GM23338 (cell line): ENCODE data around the gene AKAP13. TPM values are rescaled to one million over a fixed set of nuclear protein-coding genes. Genes with fewer than 3 reads are reported as not detected.

Source experiments
- ATAC-seq: fragments of 200-7000 bp; cut with Tn5 transposase; 3 replicates; pipeline ENCODE4 v1.9.1; 2020
- DNase-seq: peaks from one replicate; pipeline ENCODE4 v3.0.0-alpha.2; 2015; ENCODE audit warnings: low spot score
- H2AFZ ChIP-seq: fragments of 200-600 bp; sonication (generic); 2 replicates; pipeline ENCODE4 v1.8.0; 2016; ENCODE audit warnings: antibody characterized with exemption, mild to moderate bottlenecking, moderate library complexity
- H3F3A ChIP-seq: fragments of 200-600 bp; sonication (generic); replicated peaks from 2 replicates; pipeline ENCODE4 v1.8.0; 2017; ENCODE audit warnings: antibody characterized with exemption, mixed run types, low read depth
- H3K27ac ChIP-seq: fragments of 200-600 bp; sonication (generic); 2 replicates; pipeline ENCODE4 v1.6.1; 2016; ENCODE audit warnings: low read depth
- H3K27me3 ChIP-seq: fragments of 200-600 bp; sonication (generic); 2 replicates; pipeline ENCODE4 v1.8.0; 2016; ENCODE audit warnings: mild to moderate bottlenecking, mixed run types, moderate library complexity; ENCODE audit not compliant: insufficient read depth
- H3K36me3 ChIP-seq: fragments of 200-600 bp; sonication (generic); 2 replicates; pipeline ENCODE4 v1.8.0; 2016; ENCODE audit warnings: mild to moderate bottlenecking; ENCODE audit not compliant: insufficient read depth
- H3K4me1 ChIP-seq: fragments of 200-600 bp; sonication (generic); 2 replicates; pipeline ENCODE4 v1.8.0; 2016; ENCODE audit warnings: mild to moderate bottlenecking, moderate library complexity; ENCODE audit not compliant: insufficient read depth
- H3K4me2 ChIP-seq: fragments of 200-600 bp; sonication (generic); 2 replicates; pipeline ENCODE4 v1.7.1; 2017; ENCODE audit warnings: mixed run types
- H3K4me3 ChIP-seq: fragments of 200-600 bp; sonication (generic); 2 replicates; pipeline ENCODE4 v1.6.1; 2016; ENCODE audit warnings: mixed run types
- H3K79me2 ChIP-seq: fragments of 200-600 bp; sonication (generic); replicated peaks from 2 replicates; pipeline ENCODE4 v1.8.0; 2017; ENCODE audit warnings: mild to moderate bottlenecking; ENCODE audit not compliant: insufficient read depth
- H3K9me2 ChIP-seq: fragments of 200-600 bp; sonication (generic); 2 replicates; pipeline ENCODE4 v1.8.0; 2017; ENCODE audit not compliant: insufficient read depth
- H4K20me1 ChIP-seq: fragments of 200-600 bp; sonication (generic); replicated peaks from 2 replicates; pipeline ENCODE4 v1.8.0; 2017; ENCODE audit warnings: mild to moderate bottlenecking; ENCODE audit not compliant: insufficient read depth
- H3K27ac Mint-ChIP-seq: 2 replicates; pipeline ENCODE4 v1.8.0; 2020; ENCODE audit warnings: inconsistent platforms, mild to moderate bottlenecking, moderate library complexity, mixed read lengths
- H3K27me3 Mint-ChIP-seq: 3 replicates; pipeline ENCODE4 v1.8.0; 2022; ENCODE audit warnings: low read depth, mild to moderate bottlenecking, moderate library complexity, mixed read lengths, inconsistent platforms; ENCODE audit not compliant: insufficient read depth, poor library complexity
- H3K36me3 Mint-ChIP-seq: 3 replicates; pipeline ENCODE4 v1.8.0; 2021; ENCODE audit warnings: low read depth, mild to moderate bottlenecking, inconsistent platforms, moderate library complexity, mixed read lengths
- H3K4me1 Mint-ChIP-seq: 3 replicates; pipeline ENCODE4 v1.8.0; 2020; ENCODE audit warnings: mild to moderate bottlenecking, inconsistent platforms, mixed read lengths
- H3K4me3 Mint-ChIP-seq: 3 replicates; pipeline ENCODE4 v1.8.0; 2021; ENCODE audit warnings: moderate library complexity, mild to moderate bottlenecking, inconsistent platforms, mixed read lengths
- H3K9me3 Mint-ChIP-seq: 3 replicates; pipeline ENCODE4 v1.8.0; 2020; ENCODE audit warnings: moderate library complexity, mild to moderate bottlenecking, inconsistent platforms, mixed read lengths
- CREB1 ChIP-seq: fragments of 250-450 bp; sonication (Bioruptor Pico); IDR thresholded peaks from 2 replicates; pipeline ENCODE4 v1.5.0; 2020; ENCODE audit warnings: low read depth, mild to moderate bottlenecking, moderate library complexity
- ETS1 ChIP-seq: IDR thresholded peaks from 2 replicates; pipeline ENCODE4 v1.6.1; 2016; ENCODE audit warnings: antibody characterized with exemption
- EZH2 ChIP-seq: fragments of 200-600 bp; sonication (generic); IDR thresholded peaks from one replicate; pipeline ENCODE4 v1.8.0; 2017; ENCODE audit warnings: antibody characterized with exemption, mild to moderate bottlenecking, low read depth; ENCODE audit not compliant: unreplicated experiment
- EZH2phosphoT487 ChIP-seq: fragments of 200-600 bp; sonication (generic); IDR thresholded peaks from one replicate; pipeline ENCODE4 v1.8.1; 2018; ENCODE audit warnings: antibody characterized with exemption; ENCODE audit not compliant: unreplicated experiment
- POLR2AphosphoS5 ChIP-seq: IDR thresholded peaks from 2 replicates; pipeline ENCODE4 v1.6.1; 2016; ENCODE audit warnings: antibody characterized with exemption, low read depth
- REST ChIP-seq: IDR thresholded peaks from one replicate; pipeline ENCODE4 v1.6.1; 2018; ENCODE audit warnings: antibody characterized with exemption; ENCODE audit not compliant: unreplicated experiment
- ZNF331 ChIP-seq: fragments of 250-450 bp; sonication (Bioruptor Pico); IDR thresholded peaks from 2 replicates; pipeline ENCODE4 v1.5.0; 2020; ENCODE audit warnings: low read depth, mild to moderate bottlenecking, moderate library complexity
- polyA plus RNA-seq: library from polyadenylated mRNA; unstranded; fragments of >200 nt; fragmentation: Nextera tagmentation; extraction: Ambion mirVana; gene quantifications from 2 replicates; pipeline ENCODE4 v1.2.1, GENCODE V29; 2016
- total RNA-seq: library from RNA; depleted of rRNA; stranded (reverse); fragments of >200 nt; shearing (Covaris generic); gene quantifications from 2 replicates; pipeline ENCODE4 v1.2.3, GENCODE V29; 2014
- TF ChIP-seq, protein P1 (sequence below), 2 experiments: fragments of 200-600 bp in 1 of 2; sonication (generic) in 1 of 2; conservative IDR thresholded peaks; 2 replicates each; pipeline versions ENCODE4 v1.5.1 to v1.6.1; 2016 to 2017; ENCODE audit warnings: antibody characterized with exemption in 2 of 2, low read depth in 2 of 2, mild to moderate bottlenecking in 2 of 2, moderate library complexity in 1 of 2
- TF ChIP-seq, protein P2 (sequence below): fragments of 250-450 bp; sonication (Bioruptor Pico); IDR thresholded peaks from 2 replicates; pipeline ENCODE4 v1.5.0; 2020; ENCODE audit warnings: mild to moderate bottlenecking, moderate library complexity

Gene AKAP13
- total and polyA plus RNA-seq, 2 experiments from 2014 or later = 46.2 to 60.7 TPM

DNA sequence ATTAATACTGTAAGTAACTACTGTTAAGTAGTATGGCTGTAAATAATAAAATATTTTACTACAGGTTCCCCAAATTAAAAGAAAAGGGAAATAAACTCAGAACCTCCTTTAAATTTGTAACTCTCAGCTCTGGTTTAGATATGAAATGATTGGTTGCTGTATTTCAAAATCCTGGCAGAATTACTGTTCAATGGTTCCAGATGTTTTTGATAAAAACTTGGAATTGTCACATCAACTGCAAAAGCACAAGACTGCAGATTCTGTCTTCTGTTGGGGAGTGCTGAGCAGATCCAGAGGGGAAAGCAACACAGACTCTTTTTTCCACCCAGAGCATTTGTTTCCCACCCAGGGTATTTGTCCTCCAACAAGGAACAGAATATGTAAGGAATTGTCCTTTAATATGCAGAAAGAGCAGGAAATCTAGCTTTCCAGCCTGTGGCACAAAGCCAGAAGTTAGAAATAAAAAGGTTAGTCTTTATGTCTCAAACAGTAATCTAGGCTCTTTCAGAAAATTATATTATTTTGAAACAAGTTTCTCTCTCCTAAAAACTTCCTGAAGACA is 236.2 kb downstream of the AKAP13 start (continued):
- TF ChIP-seq, protein P1, sequence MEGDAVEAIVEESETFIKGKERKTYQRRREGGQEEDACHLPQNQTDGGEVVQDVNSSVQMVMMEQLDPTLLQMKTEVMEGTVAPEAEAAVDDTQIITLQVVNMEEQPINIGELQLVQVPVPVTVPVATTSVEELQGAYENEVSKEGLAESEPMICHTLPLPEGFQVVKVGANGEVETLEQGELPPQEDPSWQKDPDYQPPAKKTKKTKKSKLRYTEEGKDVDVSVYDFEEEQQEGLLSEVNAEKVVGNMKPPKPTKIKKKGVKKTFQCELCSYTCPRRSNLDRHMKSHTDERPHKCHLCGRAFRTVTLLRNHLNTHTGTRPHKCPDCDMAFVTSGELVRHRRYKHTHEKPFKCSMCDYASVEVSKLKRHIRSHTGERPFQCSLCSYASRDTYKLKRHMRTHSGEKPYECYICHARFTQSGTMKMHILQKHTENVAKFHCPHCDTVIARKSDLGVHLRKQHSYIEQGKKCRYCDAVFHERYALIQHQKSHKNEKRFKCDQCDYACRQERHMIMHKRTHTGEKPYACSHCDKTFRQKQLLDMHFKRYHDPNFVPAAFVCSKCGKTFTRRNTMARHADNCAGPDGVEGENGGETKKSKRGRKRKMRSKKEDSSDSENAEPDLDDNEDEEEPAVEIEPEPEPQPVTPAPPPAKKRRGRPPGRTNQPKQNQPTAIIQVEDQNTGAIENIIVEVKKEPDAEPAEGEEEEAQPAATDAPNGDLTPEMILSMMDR (conservative IDR thresholded peaks at IDR 0.05; ENCODE audit: low read depth in 2 of 2) = no peak
- no peak for TF ChIP-seq ETS1
- no peak for TF ChIP-seq CREB1 (CRISPR knock-in tag)
- no peak for TF ChIP-seq POLR2AphosphoS5
- TF ChIP-seq ZNF331 = no peak

DNA sequence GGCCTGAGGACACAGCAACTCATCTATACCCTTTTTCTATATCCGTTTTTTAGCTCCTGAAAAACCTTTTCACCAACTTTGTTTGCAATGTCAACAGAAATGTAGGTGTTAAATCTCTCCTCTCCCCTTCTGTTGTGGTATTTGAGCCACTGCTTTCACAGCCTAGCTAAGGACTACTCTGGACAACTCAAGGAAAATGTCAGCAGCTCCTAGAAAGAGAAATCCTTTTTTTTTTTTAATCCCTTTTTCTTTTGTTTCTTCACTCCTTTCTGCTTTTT is 237.8 kb downstream of the AKAP13 start:
- Mint-ChIP-seq H3K27me3 (peaks cover 4% of the 10 kb centered on the region), H3K9me3 (no peaks in the 10 kb centered on the region), H3K27ac (no peak overlapping the region), H3K4me3 (no peak overlapping the region), H3K36me3 (no peaks in the 10 kb centered on the region), H3K4me1 (peaks cover 2% of the 10 kb centered on the region)
- Histone ChIP-seq H3K9me2 (no peaks in the 10 kb centered on the region), H3K27me3 (no peaks in the 10 kb centered on the region), H3K4me2 (0 out of 2 replicates have a peak overlapping the region, but pooled peaks have one; percentile 70), H3K79me2 (peaks cover 10% of the 10 kb centered on the region), H3K4me1 (peaks cover 47% of the 10 kb centered on the region), H3K27ac (peak overlapping the region; percentile 48; the same call in 1 of the 2 replicates), H3K4me3 (no peak overlapping the region), H3F3A (no peaks in the 10 kb centered on the region), H3K36me3 (no peaks in the 10 kb centered on the region), H2AFZ (no peak overlapping the region), H4K20me1 (0 out of 2 replicates have a peak, but pooled peaks cover 6% of the 10 kb centered on the region)
- ATAC-seq = peak; percentile 11; the same call in 1 of the 3 replicates
- DNase-seq = no peak
- TF ChIP-seq ETS1 (no peak), EZH2 (no peak), POLR2AphosphoS5 (no peak), REST (no peak), EZH2phosphoT487 (no peak)
- TF ChIP-seq, protein P2, sequence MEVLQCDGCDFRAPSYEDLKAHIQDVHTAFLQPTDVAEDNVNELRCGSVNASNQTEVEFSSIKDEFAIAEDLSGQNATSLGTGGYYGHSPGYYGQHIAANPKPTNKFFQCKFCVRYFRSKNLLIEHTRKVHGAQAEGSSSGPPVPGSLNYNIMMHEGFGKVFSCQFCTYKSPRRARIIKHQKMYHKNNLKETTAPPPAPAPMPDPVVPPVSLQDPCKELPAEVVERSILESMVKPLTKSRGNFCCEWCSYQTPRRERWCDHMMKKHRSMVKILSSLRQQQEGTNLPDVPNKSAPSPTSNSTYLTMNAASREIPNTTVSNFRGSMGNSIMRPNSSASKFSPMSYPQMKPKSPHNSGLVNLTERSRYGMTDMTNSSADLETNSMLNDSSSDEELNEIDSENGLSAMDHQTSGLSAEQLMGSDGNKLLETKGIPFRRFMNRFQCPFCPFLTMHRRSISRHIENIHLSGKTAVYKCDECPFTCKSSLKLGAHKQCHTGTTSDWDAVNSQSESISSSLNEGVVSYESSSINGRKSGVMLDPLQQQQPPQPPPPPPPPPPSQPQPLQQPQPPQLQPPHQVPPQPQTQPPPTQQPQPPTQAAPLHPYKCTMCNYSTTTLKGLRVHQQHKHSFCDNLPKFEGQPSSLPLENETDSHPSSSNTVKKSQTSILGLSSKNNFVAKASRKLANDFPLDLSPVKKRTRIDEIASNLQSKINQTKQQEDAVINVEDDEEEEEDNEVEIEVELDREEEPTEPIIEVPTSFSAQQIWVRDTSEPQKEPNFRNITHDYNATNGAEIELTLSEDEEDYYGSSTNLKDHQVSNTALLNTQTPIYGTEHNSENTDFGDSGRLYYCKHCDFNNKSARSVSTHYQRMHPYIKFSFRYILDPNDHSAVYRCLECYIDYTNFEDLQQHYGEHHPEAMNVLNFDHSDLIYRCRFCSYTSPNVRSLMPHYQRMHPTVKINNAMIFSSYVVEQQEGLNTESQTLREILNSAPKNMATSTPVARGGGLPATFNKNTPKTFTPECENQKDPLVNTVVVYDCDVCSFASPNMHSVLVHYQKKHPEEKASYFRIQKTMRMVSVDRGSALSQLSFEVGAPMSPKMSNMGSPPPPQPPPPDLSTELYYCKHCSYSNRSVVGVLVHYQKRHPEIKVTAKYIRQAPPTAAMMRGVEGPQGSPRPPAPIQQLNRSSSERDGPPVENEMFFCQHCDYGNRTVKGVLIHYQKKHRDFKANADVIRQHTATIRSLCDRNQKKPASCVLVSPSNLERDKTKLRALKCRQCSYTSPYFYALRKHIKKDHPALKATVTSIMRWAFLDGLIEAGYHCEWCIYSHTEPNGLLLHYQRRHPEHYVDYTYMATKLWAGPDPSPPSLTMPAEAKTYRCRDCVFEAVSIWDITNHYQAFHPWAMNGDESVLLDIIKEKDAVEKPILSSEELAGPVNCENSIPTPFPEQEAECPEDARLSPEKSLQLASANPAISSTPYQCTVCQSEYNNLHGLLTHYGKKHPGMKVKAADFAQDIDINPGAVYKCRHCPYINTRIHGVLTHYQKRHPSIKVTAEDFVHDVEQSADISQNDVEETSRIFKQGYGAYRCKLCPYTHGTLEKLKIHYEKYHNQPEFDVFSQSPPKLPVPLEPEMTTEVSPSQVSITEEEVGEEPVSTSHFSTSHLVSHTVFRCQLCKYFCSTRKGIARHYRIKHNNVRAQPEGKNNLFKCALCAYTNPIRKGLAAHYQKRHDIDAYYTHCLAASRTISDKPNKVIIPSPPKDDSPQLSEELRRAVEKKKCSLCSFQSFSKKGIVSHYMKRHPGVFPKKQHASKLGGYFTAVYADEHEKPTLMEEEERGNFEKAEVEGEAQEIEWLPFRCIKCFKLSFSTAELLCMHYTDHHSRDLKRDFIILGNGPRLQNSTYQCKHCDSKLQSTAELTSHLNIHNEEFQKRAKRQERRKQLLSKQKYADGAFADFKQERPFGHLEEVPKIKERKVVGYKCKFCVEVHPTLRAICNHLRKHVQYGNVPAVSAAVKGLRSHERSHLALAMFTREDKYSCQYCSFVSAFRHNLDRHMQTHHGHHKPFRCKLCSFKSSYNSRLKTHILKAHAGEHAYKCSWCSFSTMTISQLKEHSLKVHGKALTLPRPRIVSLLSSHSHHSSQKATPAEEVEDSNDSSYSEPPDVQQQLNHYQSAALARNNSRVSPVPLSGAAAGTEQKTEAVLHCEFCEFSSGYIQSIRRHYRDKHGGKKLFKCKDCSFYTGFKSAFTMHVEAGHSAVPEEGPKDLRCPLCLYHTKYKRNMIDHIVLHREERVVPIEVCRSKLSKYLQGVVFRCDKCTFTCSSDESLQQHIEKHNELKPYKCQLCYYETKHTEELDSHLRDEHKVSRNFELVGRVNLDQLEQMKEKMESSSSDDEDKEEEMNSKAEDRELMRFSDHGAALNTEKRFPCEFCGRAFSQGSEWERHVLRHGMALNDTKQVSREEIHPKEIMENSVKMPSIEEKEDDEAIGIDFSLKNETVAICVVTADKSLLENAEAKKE (CRISPR knock-in tag) = no peak
